Measurements from ENCODE around the gene SZRD1. TPM values are rescaled to one million over a fixed set of nuclear protein-coding genes. Genes with fewer than 3 reads are reported as not detected.

Gene SZRD1
- total and polyA plus RNA-seq, 9 of the 15 experiments (the other 6 are each of a cell fraction or from before 2014, with no cell fraction given) = 3.9 to 149 (median 82.5) TPM

- no peaks in the 10 kb centered on the region for H3K27me3 ChIP-seq (ENCODE audit: control insufficient read depth in 2 of 2, insufficient read depth in 2 of 2, low read length in 2 of 2)
- CTCF ChIA-PET (ENCODE audit: low intra/inter-chr PET ratio) = no interaction called here
- no peak overlapping the region for H3K27ac ChIP-seq (ENCODE audit: extremely low read depth, low read depth, low read length)
- TF ChIP-seq HMBOX1 (IDR thresholded peaks at IDR 0.05) = peak; percentile 73
- TF ChIP-seq TRIM24 (IDR thresholded peaks at IDR 0.05) = no peak
- TF ChIP-seq FOSL1 (tag; conservative IDR thresholded peaks at IDR 0.05) = peak; percentile 59
- TF ChIP-seq ATF3 (IDR thresholded peaks at IDR 0.05) = peak; percentile 69
- no peak for TF ChIP-seq ATF3 (CRISPR knock-in tag; conservative IDR thresholded peaks at IDR 0.05)
- TF ChIP-seq JUND (IDR thresholded peaks at IDR 0.05; ENCODE audit: borderline replicate concordance, low read depth, low read length) = peak; percentile 50; the same call in 1 of the 2 replicates
- 0 out of 3 replicates have a peak, but pooled peaks have one; percentile 11 for TF ChIP-seq JUND (tag; IDR thresholded peaks at IDR 0.05; ENCODE audit: borderline replicate concordance, low read depth, low read length)
- H3K9me1 ChIP-seq (ENCODE audit: control insufficient read depth, insufficient read depth, low read length) = no peaks in the 10 kb centered on the region
- no peaks in the 10 kb centered on the region for H3K9me3 ChIP-seq (replicated peaks; ENCODE audit: control insufficient read depth, insufficient read depth, low read depth, low read length)
- no peak overlapping the region; a peak in 1 of 4 replicates for H3K9ac ChIP-seq (ENCODE audit: insufficient read depth in 1 of 2, low read depth in 2 of 2, low read length in 2 of 2)
- no TSS peak for BruUV-seq (replicated peaks)
- peak in 1 of 4 experiments; percentile 23 for DNase-seq (ENCODE audit: extremely low read depth in 1 of 4, low spot score in 3 of 4)
- intact Hi-C loops (cut with micrococcal nuclease) (no loop called here), in situ Hi-C loops (cut with MboI) (no loop called here)
- ATAC-seq = peak; percentile 62; the same call in 2 of the 3 replicates
- FAIRE-seq = no peak
- H2AFZ ChIP-seq (ENCODE audit: low read depth, low read length) = no peak overlapping the region
- H3K4me3 ChIP-seq = no peak overlapping the region
- H3K4me1 ChIP-seq (replicated peaks in 1 of 2; ENCODE audit: control insufficient read depth in 2 of 2, insufficient read depth in 2 of 2, low read length in 2 of 2) = no peaks in the 10 kb centered on the region
- H4K20me1 ChIP-seq (replicated peaks; ENCODE audit: control insufficient read depth, insufficient read depth, low read length) = no peaks in the 10 kb centered on the region; the same call in 1 of the 2 replicates
- H3K79me2 ChIP-seq (ENCODE audit: control insufficient read depth, insufficient read depth, low read length) = peaks cover 48% of the 10 kb centered on the region; the same call in 2 of the 3 replicates
- no peak overlapping the region for H3K4me2 ChIP-seq (ENCODE audit: insufficient read depth, low read length)
- peaks cover 10% of the 10 kb centered on the region; the same call in 1 of the 3 replicates for H3K36me3 ChIP-seq (ENCODE audit: control insufficient read depth, insufficient read depth, low read length)
- WGBS (ENCODE audit: insufficient coverage, low coverage, missing lambda C conversion rate) = 89% methylated on average over 6 of the region's 6 CpGs
- POLR2A ChIA-PET = interaction anchor here (1.4 kb wide), 1 partner anchor 11 kb away, joined by 3 read pairs; no protein-coding TSS in a partner anchor
These were observed 42.6 kb upstream of the SZRD1 start for GRCh38 chr1:16324456-16324890.
